A673 (cell line): ENCODE results near the gene ZNF385B. TPM values are rescaled to one million over a fixed set of nuclear protein-coding genes. Genes with fewer than 3 reads are reported as not detected.

Experiments
- BruUV-seq: library from RNA; stranded (reverse); fragments of 400-500 nt; replicated peaks from 2 replicates; lab custom pipeline; 2021; lab: Mats Ljungman, UMichigan
- CTCF ChIA-PET: fragments of 300-600 bp; sonication (Branson Sonifier 250); formaldehyde crosslinking; loops from one replicate; lab custom pipeline; 2022; ENCODE audit warnings: antibody characterized with exemption; lab: Charles Lee
- POLR2A ChIA-PET: fragments of 300-600 bp; sonication (Branson Sonifier 250); formaldehyde crosslinking; loops from one replicate; lab custom pipeline; 2022; ENCODE audit warnings: antibody characterized with exemption; ENCODE audit not compliant: low non-redundant PET; lab: Charles Lee
- DNase-seq: peaks from one replicate; pipeline ENCODE4 v3.0.0-alpha.2; 2015; ENCODE audit warnings: low spot score
- H3K27ac ChIP-seq: fragments of 200-600 bp; sonication (generic); 2 replicates; pipeline ENCODE4 v1.5.1; 2016; ENCODE audit warnings: mixed run types, low read depth, mild to moderate bottlenecking, mixed read lengths, antibody characterized with exemption, low read length; ENCODE audit not compliant: poor library complexity, severe bottlenecking
- H3K27me3 ChIP-seq: fragments of 200-600 bp; sonication (generic); replicated peaks from 2 replicates; pipeline ENCODE4 v1.6.1; 2017; ENCODE audit warnings: mixed run types, low read depth, mild to moderate bottlenecking, mixed read lengths, antibody characterized with exemption, low read length; ENCODE audit not compliant: insufficient read depth, poor library complexity
- H3K36me3 ChIP-seq: fragments of 200-600 bp; sonication (generic); 2 replicates; pipeline ENCODE4 v1.6.1; 2016; ENCODE audit warnings: mixed run types, mild to moderate bottlenecking, mixed read lengths, antibody characterized with exemption, low read length; ENCODE audit not compliant: insufficient read depth, poor library complexity, severe bottlenecking
- H3K4me1 ChIP-seq: fragments of 200-600 bp; sonication (generic); 2 replicates; pipeline ENCODE4 v1.6.1; 2017; ENCODE audit warnings: mixed run types, mild to moderate bottlenecking, mixed read lengths, antibody characterized with exemption, low read length; ENCODE audit not compliant: insufficient read depth, poor library complexity, severe bottlenecking
- H3K4me3 ChIP-seq: fragments of 200-600 bp; sonication (generic); 2 replicates; pipeline ENCODE4 v1.5.1; 2016; ENCODE audit warnings: low read depth, mixed run types, mild to moderate bottlenecking, mixed read lengths, low read length; ENCODE audit not compliant: poor library complexity, severe bottlenecking
- H3K9me3 ChIP-seq: fragments of 200-600 bp; sonication (generic); 2 replicates; pipeline ENCODE4 v1.6.1; 2016; ENCODE audit warnings: mixed run types, low read depth, mild to moderate bottlenecking, mixed read lengths, antibody characterized with exemption, low read length; ENCODE audit not compliant: poor library complexity, severe bottlenecking
- CTCF ChIP-seq: fragments of 300-800, 200-600 bp; sonication (generic); conservative IDR thresholded peaks from 2 replicates; pipeline ENCODE4 v1.5.1; 2017; ENCODE audit warnings: low read depth, mild to moderate bottlenecking, antibody characterized with exemption, low read length, moderate library complexity, mixed read lengths
- EZH2 ChIP-seq: fragments of 200-600 bp; sonication (generic); IDR thresholded peaks from 2 replicates; pipeline ENCODE4 v1.6.1; 2017; ENCODE audit warnings: borderline replicate concordance, low read depth, mild to moderate bottlenecking, mixed read lengths, antibody characterized with exemption, low read length; ENCODE audit not compliant: poor library complexity, severe bottlenecking
- intact Hi-C: fragments of 100-400 bp; cut with micrococcal nuclease; formaldehyde crosslinking; loops from one replicate; pipeline ENCODE4 v1.10.0; 2022; ENCODE audit not compliant: unreplicated experiment
- total RNA-seq: library from RNA; stranded (reverse); gene quantifications from 2 replicates; pipeline ENCODE4 v1.2.3, GENCODE V29; 2021

Gene ZNF385B
- total RNA-seq, 1 experiment from 2014 or later, result not detected

GRCh38 chr2:179822540-179822939 lies 38.9 kb downstream of the ZNF385B start:
- H3K9me3 ChIP-seq, result no peaks in the 10 kb centered on the region
- no peak overlapping the region for H3K4me3 ChIP-seq
- ChIA-PET POLR2A (no interaction called here), CTCF (no interaction called here)
- no peaks in the 10 kb centered on the region for H3K36me3 ChIP-seq
- TF ChIP-seq EZH2 (no peak), CTCF (no peak)
- H3K4me1 ChIP-seq, result no peaks in the 10 kb centered on the region
- no peak overlapping the region for H3K27ac ChIP-seq
- BruUV-seq, result no TSS peak
- no peaks in the 10 kb centered on the region for H3K27me3 ChIP-seq
- intact Hi-C loops, result no loop called here
- DNase-seq, result no peak

GRCh38 chr2:179818546-179818945 lies 42.9 kb downstream of the ZNF385B start:
- H3K27me3 ChIP-seq, result no peaks in the 10 kb centered on the region
- no peak overlapping the region for H3K27ac ChIP-seq
- no peaks in the 10 kb centered on the region for H3K36me3 ChIP-seq
- no peak overlapping the region for H3K4me3 ChIP-seq
- no peaks in the 10 kb centered on the region for H3K9me3 ChIP-seq
- no TSS peak for BruUV-seq
- CTCF ChIA-PET, result no interaction called here
- TF ChIP-seq CTCF, result no peak
- no peak for TF ChIP-seq EZH2
- H3K4me1 ChIP-seq, result no peaks in the 10 kb centered on the region
- POLR2A ChIA-PET, result no interaction called here
- DNase-seq, result no peak
- intact Hi-C loops, result no loop called here

GRCh38 chr2:179817181-179817841 lies 44.1 kb downstream of the ZNF385B start:
- H3K36me3 ChIP-seq, result no peaks in the 10 kb centered on the region
- no peaks in the 10 kb centered on the region for H3K27me3 ChIP-seq
- H3K4me1 ChIP-seq, result no peaks in the 10 kb centered on the region
- BruUV-seq, result no TSS peak
- intact Hi-C loops, result no loop called here
- no peak for DNase-seq
- H3K27ac ChIP-seq, result no peak overlapping the region
- CTCF ChIA-PET, result no interaction called here
- no peak overlapping the region for H3K4me3 ChIP-seq
- TF ChIP-seq EZH2 (no peak), CTCF (no peak)
- POLR2A ChIA-PET, result no interaction called here
- no peaks in the 10 kb centered on the region for H3K9me3 ChIP-seq
